ENCODE data around the gene SLF2.

SLF2 gene

GRCh38 chr10:100996678-100997359 lies 84.1 kb downstream of the SLF2 start:
- TF ChIP-seq, protein P1, sequence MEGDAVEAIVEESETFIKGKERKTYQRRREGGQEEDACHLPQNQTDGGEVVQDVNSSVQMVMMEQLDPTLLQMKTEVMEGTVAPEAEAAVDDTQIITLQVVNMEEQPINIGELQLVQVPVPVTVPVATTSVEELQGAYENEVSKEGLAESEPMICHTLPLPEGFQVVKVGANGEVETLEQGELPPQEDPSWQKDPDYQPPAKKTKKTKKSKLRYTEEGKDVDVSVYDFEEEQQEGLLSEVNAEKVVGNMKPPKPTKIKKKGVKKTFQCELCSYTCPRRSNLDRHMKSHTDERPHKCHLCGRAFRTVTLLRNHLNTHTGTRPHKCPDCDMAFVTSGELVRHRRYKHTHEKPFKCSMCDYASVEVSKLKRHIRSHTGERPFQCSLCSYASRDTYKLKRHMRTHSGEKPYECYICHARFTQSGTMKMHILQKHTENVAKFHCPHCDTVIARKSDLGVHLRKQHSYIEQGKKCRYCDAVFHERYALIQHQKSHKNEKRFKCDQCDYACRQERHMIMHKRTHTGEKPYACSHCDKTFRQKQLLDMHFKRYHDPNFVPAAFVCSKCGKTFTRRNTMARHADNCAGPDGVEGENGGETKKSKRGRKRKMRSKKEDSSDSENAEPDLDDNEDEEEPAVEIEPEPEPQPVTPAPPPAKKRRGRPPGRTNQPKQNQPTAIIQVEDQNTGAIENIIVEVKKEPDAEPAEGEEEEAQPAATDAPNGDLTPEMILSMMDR (IDR thresholded peaks at IDR 0.05; ENCODE audit: low read depth, low read length): no peak
- DNase-seq (ENCODE audit: extremely low read depth, low read depth): no peak

DNA sequence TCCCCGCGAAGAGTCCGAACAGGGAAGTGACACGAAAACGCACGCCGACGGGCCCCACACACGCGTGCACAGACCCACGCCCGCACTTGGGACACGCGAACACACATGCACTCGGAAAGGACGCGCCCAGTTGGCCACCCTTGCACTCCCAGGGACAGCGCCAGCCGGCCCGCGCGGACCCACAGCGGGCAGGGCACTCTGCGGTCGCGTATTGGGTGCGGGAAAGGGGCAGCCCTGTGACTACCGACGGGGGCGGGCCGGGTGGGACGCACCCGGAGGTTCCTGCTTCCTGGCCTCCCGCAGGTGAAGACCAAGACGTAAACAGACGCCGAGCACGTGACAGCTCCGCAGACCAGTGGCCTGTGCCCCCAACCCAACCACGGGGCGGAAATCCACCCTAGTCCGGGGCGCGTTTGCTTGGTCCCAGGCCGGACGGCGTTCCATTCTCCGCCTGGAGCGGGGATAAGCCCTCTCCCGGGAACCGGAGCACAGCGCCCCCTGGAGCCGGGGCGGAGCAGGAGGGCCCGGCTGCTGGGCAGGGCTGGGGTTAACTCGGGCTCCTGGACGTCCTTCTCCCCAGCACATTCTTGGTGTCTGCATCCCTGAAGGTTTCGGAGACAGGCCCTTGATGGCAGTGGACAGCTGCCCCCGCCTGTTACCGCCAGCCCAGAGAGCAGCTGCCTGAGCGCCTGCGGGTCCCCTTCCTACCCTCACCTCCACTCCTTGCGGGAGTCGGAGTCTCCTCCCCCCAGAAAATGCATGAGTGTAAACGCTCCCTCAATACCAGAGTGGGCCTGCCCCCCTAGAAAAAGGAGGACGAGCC lies 84.8 kb downstream of the SLF2 start:
- TF ChIP-seq, protein P1 (IDR thresholded peaks at IDR 0.05; ENCODE audit: low read depth, low read length): peak; percentile 93
- no peak for DNase-seq (ENCODE audit: extremely low read depth, low read depth)

GRCh38 chr10:100998183-100998990 lies 85.6 kb downstream of the SLF2 start:
- TF ChIP-seq, protein P1 (IDR thresholded peaks at IDR 0.05; ENCODE audit: low read depth, low read length): no peak
- DNase-seq (ENCODE audit: extremely low read depth, low read depth): peak; percentile 52

- TF ChIP-seq, protein P1 (IDR thresholded peaks at IDR 0.05; ENCODE audit: low read depth, low read length): peak; percentile 56
- peak; percentile 56 for DNase-seq (ENCODE audit: extremely low read depth, low read depth)
Observed at GRCh38 chr10:100998991-100999741, 86.4 kb downstream of the SLF2 start.

DNA sequence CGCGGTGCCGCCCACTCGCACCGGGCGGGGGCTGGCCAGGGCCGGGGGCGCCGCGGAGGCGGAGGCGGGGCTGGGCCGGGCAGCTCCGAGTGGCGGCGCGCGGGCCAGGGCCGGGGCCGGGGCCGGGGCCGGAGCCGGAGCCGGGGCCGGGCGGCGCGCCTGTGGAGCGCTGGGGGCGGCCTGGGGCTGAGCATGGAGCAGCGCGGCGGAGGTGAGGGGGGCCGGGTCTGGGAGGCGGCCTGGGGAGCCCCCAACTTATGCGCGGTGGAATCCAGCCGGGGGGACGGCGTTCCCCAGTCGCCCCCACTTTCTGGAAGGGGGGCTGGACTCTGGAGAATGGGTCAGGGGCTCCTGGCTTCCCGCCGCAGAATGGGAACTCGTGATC lies 87.0 kb downstream of the SLF2 start, which contains the start of gene LZTS2:
Gene LZTS2, plus strand, starts transcription at position 67 of the 385 bp plus-strand sequence. CDS start 2,731 bp downstream, outside the sequence.
- no peak for DNase-seq (ENCODE audit: extremely low read depth, low read depth)
- TF ChIP-seq, protein P1 (IDR thresholded peaks at IDR 0.05; ENCODE audit: low read depth, low read length): no peak

DNA sequence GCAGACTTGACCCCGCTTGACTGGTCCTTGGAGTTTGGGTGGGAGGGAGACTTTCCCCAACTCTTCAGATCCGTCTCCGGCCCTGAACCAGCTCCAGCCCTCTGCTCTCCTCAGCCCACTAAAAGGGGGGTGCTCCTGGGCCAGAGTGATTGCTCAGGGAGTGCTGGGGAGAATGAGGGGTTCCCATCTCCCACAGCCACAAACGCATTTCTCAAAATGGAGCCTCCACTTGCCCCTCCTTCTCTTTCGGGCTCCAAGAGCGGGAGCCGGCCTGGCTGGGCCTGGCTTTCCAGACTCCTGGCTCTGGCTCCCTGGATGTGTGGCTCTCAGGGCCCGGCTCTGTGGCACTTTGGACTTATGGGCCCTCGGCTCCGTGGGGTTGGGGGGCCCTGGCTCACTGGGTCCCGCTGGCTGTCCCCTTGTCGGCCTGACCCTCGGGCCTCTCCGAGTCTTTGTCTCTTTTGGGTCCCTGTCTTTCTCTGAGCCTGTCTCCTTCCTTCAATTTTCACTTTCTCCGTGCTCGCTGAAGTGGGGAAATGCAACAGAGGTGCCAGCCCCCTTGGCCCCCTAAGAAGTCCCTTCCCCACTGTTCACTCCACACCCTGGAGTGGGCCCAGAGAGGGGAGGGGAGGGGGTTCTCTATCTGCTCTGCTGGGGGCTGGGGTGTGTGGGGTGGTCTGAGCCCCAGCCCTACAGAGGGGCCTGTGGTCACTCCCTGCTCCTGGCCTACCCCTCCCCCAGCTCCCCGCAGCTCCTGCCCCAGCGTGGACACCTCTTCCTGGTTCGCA lies 87.6 kb downstream of the SLF2 start:
- no peak for DNase-seq (ENCODE audit: extremely low read depth, low read depth)
- TF ChIP-seq, protein P1 (IDR thresholded peaks at IDR 0.05; ENCODE audit: low read depth, low read length): no peak

All from AG09319 (cell line).